NCI-H2029 (cell line): ENCODE results near the gene CCDC88A.
A peak's percentile ranks its signal among the peaks of the same experiment; 100 is the strongest.
"Not testable (repeated sequence)": the region's sequence is repeated elsewhere in the genome, so short reads cannot be mapped to it uniquely, and the experiment has no call there.

Experiments
- DNase-seq: peaks from one replicate; lab custom pipeline; 2025; lab: John Stamatoyannopoulos, UW

The CCDC88A gene

GRCh38 chr2:55419679-55420438 is at the start of gene CCDC88A:
TSS of gene CCDC88A (minus strand) at chr2:55419856. CDS start at chr2:55419079, 777 bp downstream.
- peak; percentile 87 for DNase-seq

GRCh38 chr2:55461679-55462078 is 42.0 kb upstream of the CCDC88A start:
- DNase-seq: no peak

- DNase-seq: no peak
These were observed 40.9 kb upstream of the CCDC88A start for GRCh38 chr2:55460562-55460961.

- DNase-seq: no peak
These were observed 40.1 kb upstream of the CCDC88A start for GRCh38 chr2:55459714-55460274.

GRCh38 chr2:55459279-55459678 is 39.6 kb upstream of the CCDC88A start:
- no peak for DNase-seq

- DNase-seq: no peak
These were observed 34.5 kb upstream of the CCDC88A start for GRCh38 chr2:55454121-55454520.

- peak; percentile 47 for DNase-seq
These were observed 33.2 kb upstream of the CCDC88A start for GRCh38 chr2:55452879-55453278.

GRCh38 chr2:55451699-55452098 is 32.0 kb upstream of the CCDC88A start:
- no peak for DNase-seq

GRCh38 chr2:55450014-55450413 is 30.4 kb upstream of the CCDC88A start:
- not testable (repeated sequence) for DNase-seq

- not testable (repeated sequence) for DNase-seq
These were observed 22.5 kb upstream of the CCDC88A start for GRCh38 chr2:55442045-55442760.

- no peak for DNase-seq
These were observed 21.7 kb upstream of the CCDC88A start for GRCh38 chr2:55441280-55441892.

GRCh38 chr2:55439101-55439397 is 19.4 kb upstream of the CCDC88A start:
- no peak for DNase-seq

GRCh38 chr2:55438391-55439100 is 18.9 kb upstream of the CCDC88A start:
- no peak for DNase-seq

GRCh38 chr2:55437515-55438390 is 18.1 kb upstream of the CCDC88A start:
- DNase-seq: no peak

GRCh38 chr2:55431982-55432627 is 12.4 kb upstream of the CCDC88A start:
- no peak for DNase-seq

- DNase-seq: no peak
These were observed 10.7 kb upstream of the CCDC88A start for GRCh38 chr2:55430211-55430975.

- DNase-seq: no peak
These were observed 8.6 kb upstream of the CCDC88A start for GRCh38 chr2:55428258-55428657.

GRCh38 chr2:55425431-55425831 is 5.8 kb upstream of the CCDC88A start:
- no peak for DNase-seq

- DNase-seq: no peak
These were observed 3.4 kb upstream of the CCDC88A start for GRCh38 chr2:55422876-55423665.
